GM18861 (cell line): ENCODE results near the gene CORO1C.
"Not testable (repeated sequence)": the region's sequence is repeated elsewhere in the genome, so short reads cannot be mapped to it uniquely, and the experiment has no call there.

ENCODE experiments used
- ATAC-seq: cut with Tn5 transposase; IDR thresholded peaks from one replicate; pipeline ENCODE4 v1.9.1; 2021; ENCODE audit not compliant: unreplicated experiment

CORO1C gene

DNA sequence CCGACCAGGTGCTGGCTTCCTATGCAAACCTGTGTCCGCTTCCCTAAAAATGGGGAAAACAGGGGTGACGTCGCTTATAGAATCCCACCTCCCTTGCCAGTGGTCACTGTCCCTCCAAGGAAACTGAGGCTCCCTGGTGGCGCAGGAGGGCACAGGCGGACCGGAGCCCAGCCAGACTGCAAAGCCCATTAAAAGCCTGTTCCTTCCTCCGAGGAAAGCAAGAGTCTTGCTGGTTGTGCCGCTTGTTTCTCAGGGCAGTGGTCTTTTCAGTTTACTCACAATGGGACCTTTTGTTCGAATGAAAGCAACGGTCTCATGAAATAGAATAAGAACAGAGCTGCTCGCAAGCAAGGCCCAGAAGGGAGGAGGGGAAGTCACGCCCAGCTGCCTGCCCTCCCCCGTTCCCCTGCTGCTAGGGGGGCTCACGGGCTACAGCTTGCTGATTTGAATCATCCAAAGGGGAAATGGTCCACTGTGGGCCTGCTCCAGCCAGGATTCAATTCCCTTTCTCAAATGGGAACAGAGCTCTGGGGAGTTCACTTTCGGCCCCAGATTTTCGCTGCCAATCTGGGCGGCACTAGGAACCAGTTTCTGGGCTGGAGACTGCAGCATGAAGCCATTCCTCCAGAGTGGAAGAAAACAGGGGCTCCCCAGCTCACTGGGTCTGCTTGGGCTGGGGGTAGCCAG is 93.0 kb downstream of the CORO1C start:
- ATAC-seq, result no peak

DNA sequence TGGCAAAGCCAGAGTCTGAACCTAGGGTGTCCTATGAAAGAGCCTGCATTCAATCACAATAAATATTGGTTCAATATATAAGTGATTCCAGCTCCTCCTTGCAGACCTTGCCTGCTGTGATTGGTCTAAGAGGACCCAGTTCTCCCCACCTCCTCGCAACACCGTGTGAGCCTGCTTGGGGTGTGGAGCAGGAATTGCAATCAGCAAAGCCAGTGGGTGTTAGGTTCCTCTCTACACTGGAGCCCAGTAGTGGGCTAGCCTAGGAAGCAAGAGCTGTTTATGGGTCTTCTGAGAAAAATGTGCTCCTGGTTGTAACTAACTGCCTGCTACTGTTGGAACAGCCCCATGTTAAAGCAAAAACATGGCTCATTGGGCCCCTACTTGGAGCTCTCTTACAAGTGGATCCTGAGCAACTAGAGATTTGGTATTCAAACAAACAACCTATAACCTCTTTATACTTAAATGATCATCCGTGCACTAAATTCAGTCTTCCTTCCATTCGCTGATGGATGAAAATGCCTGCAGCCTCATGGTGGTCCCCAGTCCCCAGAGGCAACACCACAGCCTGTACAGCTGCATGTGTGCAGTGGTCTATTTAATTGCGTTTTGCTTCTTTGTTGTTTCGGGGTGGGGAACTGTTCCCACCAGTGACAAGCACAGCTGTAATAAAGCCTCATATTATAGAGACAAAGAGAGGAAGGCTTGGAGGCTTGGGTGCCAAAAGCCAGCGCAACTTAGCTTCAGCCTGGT is 93.9 kb downstream of the CORO1C start:
- no peak for ATAC-seq

DNA sequence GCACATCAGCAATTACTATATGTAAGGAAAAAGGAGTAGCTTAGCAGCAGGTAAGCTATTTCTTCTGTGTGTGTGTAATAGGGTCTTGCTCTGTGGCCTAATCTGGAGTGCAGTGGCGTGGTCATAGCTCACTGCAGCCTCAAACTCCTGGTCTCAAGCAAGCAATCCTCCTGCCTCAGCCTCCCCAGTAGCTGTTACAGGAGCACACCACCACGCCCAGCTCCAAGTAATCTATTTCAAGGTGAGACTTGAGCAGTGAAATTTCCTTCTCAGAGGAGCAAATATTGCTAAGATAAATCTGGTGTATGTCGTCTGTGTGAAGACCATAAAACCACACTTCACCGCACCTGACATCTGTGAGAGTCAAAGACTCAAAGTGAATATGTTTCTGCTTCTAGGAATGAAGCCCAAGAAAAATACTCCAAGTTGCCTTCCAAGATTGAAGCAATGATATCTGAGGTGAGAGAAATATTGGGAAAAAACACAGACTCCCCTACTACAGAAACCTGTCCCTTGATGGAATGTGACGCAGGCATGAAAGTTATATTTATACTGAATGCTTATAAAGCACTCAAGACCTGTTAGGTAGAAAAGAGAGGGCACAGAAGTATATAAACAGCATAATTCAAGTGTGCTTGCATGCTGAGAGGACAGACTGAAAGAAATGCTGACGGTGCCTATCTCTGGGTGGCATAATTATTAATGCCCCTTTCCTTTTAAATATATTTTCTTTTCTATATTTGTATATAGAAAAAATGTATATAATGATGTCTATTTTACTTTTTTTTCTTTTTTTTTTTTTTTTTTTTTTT is 95.1 kb downstream of the CORO1C start:
- ATAC-seq, result no peak

DNA sequence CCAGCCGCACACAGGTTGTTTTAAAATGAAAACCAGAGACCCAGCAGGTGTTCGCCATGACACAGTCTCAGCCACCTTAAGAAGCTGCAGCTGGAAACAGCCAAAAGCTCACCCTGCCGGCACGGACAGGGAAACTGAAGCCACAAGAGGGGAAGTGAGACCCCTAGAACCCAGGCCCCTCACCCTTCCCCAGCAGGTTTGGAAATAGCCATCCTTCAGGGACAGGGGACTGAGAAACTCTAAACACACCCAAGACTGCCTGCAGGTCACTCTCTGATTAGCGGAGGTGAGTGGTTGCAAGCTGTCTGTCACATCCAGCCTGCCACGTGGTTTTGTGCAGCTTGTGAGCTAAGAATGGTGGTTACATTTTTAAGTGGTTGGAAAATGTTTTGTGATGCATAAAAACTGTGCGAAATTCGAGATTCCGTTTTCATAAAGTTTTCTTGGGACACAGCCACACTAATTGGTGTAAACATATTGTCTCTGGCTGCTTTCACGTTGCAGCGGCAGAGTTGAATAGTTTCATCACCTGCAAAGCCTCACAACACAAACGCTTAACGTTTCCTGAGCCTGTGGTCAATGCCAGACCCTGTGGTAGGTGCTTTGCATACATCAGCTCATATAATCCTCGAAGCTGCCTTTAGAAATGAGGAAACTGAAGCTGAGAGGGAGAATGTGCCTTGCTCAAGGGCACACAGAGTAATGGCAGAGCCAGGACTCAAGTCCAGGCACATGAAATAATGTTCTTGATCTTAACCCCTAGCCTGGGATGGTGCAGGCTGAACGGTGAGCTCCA is 95.9 kb downstream of the CORO1C start:
- peak; percentile 43 for ATAC-seq

DNA sequence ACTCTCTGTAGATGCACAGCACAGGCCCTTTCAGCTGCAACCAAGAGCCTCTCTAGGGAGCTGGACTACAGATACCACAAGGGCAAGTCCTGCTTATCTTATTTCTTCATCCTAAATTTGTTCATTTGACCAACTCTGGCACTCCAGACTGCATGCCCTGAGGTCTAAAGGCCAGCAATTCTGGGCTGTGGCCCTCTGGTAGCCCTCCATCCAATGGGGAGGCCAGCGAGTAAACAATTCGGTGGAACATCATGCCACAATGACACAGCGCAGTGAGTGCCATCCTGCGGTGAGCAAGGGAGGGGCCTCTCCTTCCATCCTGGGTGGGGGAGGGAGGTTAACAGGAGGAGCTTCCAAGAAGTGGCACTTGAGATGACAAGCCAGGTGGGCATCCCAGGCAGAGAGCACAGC is 97.0 kb downstream of the CORO1C start:
- no peak for ATAC-seq

DNA sequence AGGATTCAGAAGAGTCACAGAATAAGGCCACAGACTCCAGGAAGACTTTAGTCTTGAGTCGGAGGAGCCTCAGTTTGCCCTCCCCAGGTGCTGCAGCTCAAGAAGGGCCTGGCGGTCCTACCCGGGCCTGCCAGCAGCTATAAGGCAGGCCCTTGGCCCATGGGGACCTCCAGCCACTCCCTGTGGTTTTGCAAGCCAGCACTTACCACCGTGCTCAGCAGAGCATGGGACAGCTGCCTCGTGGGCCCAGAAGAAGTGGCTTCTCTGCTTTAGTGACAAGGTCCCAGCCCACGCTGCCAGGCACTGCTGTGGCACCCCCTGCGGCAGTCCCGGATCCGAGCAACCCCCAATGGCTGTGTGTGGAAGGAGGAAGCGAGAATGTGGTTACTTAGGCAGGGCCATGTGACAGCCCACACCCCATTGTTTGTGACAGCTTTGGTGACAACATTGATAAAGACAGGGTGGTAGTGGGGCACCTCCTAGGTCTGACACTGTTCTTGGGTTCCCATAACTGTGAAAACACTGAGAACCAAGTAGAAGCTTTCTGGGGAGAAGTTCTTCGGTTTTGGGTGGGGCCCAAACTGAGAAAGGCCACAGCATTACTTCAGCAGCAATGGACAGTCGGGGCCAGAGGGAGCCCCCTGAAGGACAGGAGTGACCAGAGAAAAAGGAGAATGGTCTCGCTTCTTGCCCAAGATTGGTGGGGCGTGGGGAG is 97.6 kb downstream of the CORO1C start, which contains the start of gene SELPLG:
Gene SELPLG (minus strand): TSS at position 361 of the 715 bp plus-strand sequence. CDS start 9,587 bp downstream, outside the sequence.
- ATAC-seq, result peak; percentile 48

DNA sequence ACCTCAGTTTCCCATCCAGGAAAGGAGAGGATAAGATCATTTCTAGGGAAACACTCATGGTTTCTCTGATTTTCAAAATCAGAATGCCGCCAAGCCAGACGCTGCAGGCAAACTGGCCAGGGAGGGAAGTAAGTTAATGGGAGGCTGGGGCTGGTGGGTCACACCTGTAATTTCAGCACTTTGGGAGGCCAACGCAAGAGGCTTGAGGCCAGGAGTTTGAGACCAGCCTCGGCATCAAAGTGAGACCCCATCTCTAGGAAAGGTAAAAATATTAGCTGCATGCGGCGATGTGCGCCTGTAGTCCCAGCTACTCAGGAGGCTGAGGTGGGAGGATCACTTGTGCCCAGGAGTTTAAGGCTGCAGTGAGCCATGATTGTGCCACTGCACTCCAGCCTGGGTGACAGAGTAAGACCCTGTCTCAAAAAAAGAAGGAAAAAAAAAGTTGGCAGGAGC is 98.2 kb downstream of the CORO1C start:
- ATAC-seq, result no peak

DNA sequence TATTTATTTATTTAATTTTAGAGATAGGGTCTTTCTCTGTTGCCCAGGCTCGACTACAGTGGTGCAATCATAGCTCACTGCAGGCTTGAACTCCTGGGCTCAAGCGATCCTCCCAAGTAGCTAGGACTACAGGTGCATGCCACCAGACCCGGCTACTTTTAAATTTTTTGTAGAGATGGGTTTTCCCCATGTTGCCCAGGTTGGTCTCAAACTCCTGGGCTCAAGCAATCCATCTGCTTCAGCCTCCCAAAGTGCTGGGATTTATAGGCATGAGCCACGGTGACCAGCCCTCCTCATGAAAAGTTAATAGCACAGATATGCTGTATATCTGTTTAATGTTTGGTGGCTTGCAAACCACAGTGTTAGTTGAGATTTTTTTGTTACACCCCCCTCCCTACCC is 100.1 kb downstream of the CORO1C start:
- not testable (repeated sequence) for ATAC-seq

DNA sequence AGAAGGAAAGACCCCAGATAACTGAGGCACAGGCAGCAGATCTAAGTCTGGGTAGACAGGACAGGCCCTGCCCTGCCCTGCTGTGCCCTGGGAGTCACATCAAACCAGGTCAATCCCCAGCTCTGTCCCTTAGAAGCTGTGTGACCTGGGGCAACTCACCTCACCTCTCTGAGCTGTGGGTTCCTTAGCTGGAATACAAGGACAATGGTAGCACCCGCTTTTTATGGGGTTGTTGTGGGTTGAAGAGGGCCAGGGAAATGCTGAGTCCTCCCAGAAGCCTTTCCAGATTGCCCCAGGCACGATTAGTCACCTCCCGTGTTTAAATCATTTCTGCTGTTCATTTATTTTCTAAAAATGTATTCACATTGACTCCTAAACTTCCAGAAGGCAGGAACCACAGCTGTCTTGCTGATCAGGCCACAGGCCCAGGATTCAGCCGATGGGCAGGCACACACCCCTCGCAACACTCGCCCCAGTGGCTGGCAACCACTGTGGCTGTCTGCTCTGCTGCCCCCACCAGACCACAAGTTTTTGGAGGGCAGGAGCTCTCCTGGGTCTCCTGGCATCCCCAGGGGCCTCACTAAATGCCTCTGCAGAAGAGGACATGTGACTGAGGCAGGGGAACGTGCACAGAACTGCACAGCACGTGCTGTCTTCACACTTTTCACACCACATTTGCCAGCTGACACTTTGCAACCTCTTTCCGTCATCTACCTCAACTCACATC is 100.7 kb downstream of the CORO1C start:
- ATAC-seq, result no peak

DNA sequence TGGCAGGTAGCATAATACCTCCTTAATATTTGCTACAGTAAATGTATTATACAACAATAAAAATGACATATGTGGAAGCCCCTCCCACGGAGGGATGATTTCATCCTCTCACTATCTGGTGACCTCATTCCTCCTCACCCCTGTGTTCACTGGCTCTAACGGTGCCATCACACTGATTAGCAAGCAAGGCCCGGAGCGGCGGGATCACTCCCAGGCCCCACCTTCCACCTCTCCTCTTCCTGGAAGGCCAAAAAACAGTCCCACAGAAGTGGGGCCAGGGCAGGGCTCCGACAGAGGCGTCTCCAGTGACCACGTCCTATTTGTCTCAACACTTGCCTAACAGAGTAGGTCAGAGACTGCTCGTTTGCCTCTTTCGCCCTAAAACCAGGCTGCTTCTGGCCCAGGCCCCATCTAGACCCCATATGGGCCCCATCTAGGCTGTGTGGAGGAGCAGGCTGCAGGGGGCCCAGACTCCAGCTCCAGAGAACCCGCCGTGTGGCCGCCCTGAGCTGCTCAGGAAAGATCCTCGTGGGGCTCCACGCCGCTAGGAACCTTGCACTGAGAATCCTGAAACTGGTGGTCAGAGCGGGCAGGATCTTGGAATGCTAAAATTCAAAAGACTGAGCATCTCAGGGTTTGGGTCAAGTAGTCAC is 101.4 kb downstream of the CORO1C start:
- no peak for ATAC-seq

DNA sequence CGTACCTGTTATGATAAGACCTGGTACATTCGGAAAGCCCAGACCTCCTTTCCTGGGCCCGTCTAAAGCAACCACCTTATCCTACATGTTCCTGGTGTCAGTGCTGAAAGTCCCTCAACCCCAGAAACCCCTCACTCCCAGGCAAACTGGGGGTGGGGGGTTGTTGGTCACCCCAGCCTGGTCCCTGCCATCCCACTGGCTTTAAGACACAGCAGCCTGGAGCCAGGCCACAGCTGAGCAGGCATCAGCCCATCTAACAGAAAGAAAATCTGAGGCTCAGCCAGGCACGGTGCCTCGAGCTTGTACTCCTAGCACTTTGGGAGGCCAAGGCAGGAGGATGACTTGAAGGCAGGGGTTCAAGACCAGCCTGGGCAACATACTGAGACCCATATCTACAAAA is 102.2 kb downstream of the CORO1C start:
- ATAC-seq, result no peak

DNA sequence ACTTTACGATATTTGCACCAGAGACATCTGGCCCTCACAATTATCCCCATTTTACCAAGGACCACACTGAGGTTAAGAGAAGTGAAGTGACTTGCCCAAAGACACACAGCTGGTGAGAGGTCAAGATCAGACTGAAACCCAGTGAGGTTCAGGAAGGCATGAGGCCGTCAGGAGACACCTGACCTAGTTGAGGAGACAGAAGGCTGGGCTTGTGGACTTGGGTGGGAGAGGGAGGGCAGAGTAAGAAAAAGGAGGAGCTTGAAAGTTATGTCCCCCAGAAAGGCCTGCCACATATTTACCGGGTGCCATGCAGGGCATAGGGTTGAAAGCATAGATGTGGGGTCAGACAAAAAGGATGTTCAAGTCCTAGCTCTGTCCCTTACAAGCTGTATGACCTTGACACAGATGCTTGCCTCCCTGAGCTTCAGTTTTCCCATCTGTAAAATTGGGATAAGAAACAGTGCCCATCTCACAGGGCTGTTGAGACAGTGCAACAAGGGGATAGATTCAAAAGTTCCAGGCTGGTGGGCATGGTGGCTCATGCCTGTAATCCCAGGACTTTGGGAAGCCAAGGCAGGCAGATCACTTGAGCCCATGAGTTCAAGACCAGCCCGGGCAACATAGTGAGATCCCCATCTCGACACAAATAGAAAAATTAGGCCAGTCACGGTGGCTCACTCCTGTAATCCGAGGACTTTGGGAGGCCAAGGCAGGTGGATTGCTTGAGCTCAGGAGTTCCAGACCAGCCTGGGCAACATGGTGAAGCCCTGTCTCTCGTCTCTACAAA is 104.0 kb downstream of the CORO1C start:
- no peak for ATAC-seq

DNA sequence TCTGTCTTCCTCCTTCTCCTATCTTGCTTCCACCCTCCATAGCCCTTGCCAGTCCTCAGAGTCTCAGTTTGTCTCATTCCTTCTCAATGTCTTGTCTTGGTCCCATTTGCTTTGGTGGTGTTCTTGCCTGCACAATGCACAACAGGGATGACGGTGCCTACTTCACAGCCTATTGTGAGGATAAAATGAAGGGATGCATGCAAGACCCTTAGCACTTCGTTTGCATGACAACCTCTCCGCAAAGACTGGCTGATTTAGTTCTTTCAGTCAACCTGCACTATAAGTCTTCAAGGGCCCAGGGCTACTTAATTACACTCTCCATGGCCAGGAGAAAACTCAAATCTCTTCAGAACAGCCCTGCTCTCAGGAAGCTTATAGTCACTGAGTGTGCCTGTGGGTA is 106.1 kb downstream of the CORO1C start:
- no peak for ATAC-seq

DNA sequence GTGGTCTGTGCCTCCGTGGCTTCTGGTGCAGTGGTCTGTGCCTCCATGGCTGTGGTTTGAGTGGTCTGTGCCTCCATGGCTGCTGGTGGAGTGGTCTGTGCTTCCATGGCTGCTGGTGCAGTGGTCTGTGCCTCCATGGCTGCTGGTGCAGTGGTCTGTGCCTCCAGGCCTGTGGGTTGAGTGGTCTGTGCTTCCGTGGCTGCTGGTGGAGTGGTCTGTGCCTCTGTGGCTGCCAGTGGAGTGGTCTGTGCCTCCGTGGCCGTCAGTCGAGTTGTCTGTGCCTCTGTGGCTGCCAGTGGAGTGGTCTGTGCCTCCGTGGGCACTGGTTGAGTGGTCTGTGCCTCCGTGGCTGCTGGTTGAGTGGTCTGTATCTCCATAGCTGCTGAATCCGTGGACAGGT is 107.7 kb downstream of the CORO1C start:
- no peak for ATAC-seq

DNA sequence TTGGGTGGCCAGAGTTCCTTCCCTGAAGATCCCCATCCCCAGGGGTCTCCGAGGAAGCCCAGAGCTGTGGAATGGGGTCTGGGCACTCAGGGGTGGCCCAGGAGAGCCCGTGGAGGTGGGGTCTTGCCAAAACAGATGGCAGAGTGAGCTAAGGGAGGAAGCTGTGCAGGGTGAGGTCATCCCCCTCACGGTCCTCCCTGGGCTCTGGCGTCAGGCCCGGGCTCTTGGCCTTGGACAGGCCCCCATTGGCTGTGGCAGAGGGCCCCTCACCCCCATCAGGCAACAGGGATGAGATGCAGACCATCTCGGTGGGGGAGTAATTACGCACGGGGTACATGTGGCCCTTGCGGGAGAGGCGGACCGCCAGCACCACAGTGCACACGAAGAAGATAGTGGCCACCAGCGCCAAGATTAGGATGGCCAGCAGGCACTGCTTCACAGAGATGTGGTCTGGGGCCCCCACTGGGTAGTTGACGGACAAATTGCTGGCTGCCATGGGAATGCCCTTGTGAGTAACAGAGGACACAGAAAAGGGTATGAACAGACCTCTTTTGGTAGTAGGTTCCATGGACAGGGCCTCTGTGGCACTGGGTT is 108.3 kb downstream of the CORO1C start:
- no peak for ATAC-seq

DNA sequence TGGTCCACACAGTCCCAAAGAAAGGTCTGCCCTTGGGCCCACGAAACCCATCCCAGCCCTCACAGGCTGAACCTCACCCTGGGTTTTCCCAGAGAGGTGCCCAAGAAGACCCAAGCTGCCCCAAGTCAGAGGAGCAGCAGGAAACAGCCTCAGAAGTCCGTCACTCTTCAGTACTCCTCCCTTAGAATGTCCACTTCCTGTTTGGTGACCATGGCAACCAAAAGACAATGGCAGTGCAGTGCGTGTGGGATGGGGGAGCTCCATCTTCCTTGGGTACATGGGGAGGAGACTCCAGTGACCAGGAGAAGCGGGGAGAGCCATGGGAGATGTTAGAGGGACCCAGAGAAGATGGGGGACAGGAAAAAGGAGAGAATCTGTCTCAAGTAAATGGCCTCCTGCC is 108.9 kb downstream of the CORO1C start:
- ATAC-seq, result no peak

DNA sequence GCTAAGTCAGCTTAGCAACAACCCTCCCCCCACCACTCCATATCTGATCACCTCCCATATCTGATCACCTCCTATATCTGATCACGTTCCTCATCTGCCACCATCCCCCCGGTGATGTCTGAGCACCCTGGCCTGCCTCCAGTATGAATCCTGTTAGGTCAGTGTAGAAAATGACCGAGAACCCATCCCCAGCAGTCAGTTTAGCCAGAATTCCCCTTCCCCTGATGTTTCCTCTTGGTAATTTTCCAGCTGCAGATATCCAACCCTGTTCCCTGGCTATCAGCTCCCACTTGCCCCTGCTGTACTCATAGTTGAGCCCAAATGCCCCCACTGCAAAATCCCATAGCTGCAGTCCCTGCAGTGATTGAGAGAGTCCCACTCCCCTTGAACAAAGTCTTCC is 110.2 kb downstream of the CORO1C start:
- no peak for ATAC-seq
